Mononuclear cell (primary cell): ENCODE results near the gene CMTM1. TPM values are rescaled to one million over a fixed set of nuclear protein-coding genes. Genes with fewer than 3 reads are reported as not detected.
"Not testable (repeated sequence)": the region's sequence is repeated elsewhere in the genome, so short reads cannot be mapped to it uniquely, and the experiment has no call there.

Experiments
- H3K27me3 ChIP-seq: 2 replicates; pipeline ENCODE4 v1.6.0; 2011; ENCODE audit warnings: low read length, control low read depth; ENCODE audit not compliant: insufficient read depth
- H3K4me1 ChIP-seq: 2 replicates; pipeline ENCODE4 v1.5.1; 2011; ENCODE audit warnings: mild to moderate bottlenecking, low read length, control low read depth; ENCODE audit not compliant: insufficient read depth
- H3K4me3 ChIP-seq: 2 replicates; pipeline ENCODE4 v1.5.1; 2011; ENCODE audit warnings: mild to moderate bottlenecking, low read length, moderate library complexity
- H3K9me3 ChIP-seq: 2 replicates; pipeline ENCODE4 v1.5.1; 2011; ENCODE audit warnings: low read depth, mild to moderate bottlenecking, control low read depth, low read length
- total RNA-seq: library from RNA; depleted of rRNA; stranded (reverse); fragments of >200 nt; gene quantifications from one replicate; pipeline ENCODE4 v1.2.3, GENCODE V29; 2012

CMTM1 gene
- total RNA-seq, 1 donor: 0.21 TPM

DNA sequence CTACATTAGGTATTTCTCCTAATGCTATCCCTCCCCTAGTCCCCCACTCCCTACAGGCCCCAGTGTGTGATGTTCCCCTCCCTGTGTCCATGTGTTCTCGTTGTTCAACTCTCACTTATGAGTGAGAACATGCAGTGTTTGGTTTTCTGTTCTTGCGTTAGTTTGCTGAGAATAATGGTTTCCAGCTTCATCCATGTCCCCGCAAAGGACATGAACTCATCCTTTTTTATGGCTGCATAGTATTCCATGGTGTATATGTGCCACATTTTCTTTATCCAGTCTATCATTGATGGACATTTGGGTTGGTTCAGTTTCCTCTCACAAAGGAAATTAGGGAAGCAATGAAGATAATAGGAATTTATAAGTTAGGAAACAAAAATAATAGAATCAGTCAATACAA lies 1.0 kb downstream of the CMTM1 start:
- not testable (repeated sequence) for H3K27me3 ChIP-seq, H3K4me1 ChIP-seq, H3K9me3 ChIP-seq, H3K4me3 ChIP-seq

GRCh38 chr16:66568355-66568754 lies 2.1 kb downstream of the CMTM1 start:
- Histone ChIP-seq H3K27me3 (no peaks in the 10 kb centered on the region), H3K4me1 (peaks cover 7% of the 10 kb centered on the region), H3K9me3 (no peaks in the 10 kb centered on the region), H3K4me3 (no peak overlapping the region)

- Histone ChIP-seq H3K4me3 (no peak overlapping the region), H3K27me3 (no peaks in the 10 kb centered on the region)
These were observed 2.9 kb downstream of the CMTM1 start for GRCh38 chr16:66569131-66569530.

DNA sequence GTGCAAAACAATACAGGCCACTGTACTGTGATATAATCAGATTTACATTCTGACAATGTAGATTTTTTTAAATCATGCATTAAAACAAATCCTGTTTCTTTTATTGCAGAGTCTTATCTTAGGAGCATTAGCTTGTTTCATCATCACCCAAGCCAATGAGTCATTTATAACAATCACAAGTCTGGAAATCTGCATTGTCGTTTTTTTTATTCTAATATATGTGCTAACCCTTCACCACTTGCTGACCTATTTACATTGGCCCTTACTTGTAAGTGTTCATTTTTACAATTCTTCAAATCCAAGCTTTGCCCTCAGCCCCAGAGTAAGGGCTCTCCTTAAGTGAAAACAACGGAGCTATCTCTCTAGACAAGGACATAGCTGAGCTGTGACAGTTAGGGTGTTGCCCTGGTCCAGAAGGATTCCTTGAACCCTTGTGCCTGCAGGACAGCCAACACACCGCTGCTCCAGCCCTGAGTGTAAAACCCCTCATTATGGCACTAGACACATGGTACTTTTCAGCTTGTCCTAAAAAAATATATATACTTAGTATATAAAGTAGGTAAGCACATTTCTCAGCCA lies 3.7 kb downstream of the CMTM1 start:
- Histone ChIP-seq H3K9me3 (no peaks in the 10 kb centered on the region), H3K4me3 (no peak overlapping the region), H3K4me1 (peaks cover 7% of the 10 kb centered on the region), H3K27me3 (no peaks in the 10 kb centered on the region)

More at GRCh38 chr16:66569131-66569530, 2.9 kb downstream of the CMTM1 start:
- H3K4me1 ChIP-seq: peaks cover 7% of the 10 kb centered on the region
- H3K9me3 ChIP-seq: no peaks in the 10 kb centered on the region

- peaks cover 7% of the 10 kb centered on the region for H3K4me1 ChIP-seq
- H3K27me3 ChIP-seq: no peaks in the 10 kb centered on the region
- H3K9me3 ChIP-seq: no peaks in the 10 kb centered on the region
- H3K4me3 ChIP-seq: no peak overlapping the region
These were observed 6.1 kb downstream of the CMTM1 start for GRCh38 chr16:66572356-66572755.

- no peaks in the 10 kb centered on the region for H3K9me3 ChIP-seq
- no peak overlapping the region for H3K4me3 ChIP-seq
- peaks cover 16% of the 10 kb centered on the region for H3K27me3 ChIP-seq
- H3K4me1 ChIP-seq: peaks cover 15% of the 10 kb centered on the region
These were observed 7.8 kb downstream of the CMTM1 start for GRCh38 chr16:66574081-66574480.

- Histone ChIP-seq H3K4me1 (peaks cover 19% of the 10 kb centered on the region), H3K27me3 (peaks cover 21% of the 10 kb centered on the region), H3K4me3 (no peak overlapping the region), H3K9me3 (no peaks in the 10 kb centered on the region)
These were observed 8.3 kb downstream of the CMTM1 start for GRCh38 chr16:66574531-66574930.

DNA sequence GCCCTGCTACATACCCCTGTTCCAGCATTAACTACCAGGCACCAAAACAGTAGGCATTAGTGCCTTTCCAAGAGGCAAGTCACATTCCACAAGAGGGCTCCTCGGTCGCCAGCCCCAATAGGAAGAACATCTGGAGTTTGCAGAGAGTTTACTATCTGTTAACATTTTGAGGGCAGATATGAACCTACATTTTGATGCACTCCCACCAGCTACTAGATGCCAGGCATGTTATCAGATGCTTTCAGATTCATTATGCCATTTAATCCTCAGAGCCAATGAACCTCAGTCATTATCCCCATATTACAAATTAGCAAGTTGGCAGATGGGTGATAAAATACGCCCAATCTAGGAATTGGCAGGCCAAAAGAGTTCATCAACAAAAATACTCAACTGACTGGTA lies 8.8 kb downstream of the CMTM1 start:
- no peaks in the 10 kb centered on the region for H3K9me3 ChIP-seq
- peaks cover 20% of the 10 kb centered on the region for H3K4me1 ChIP-seq
- H3K27me3 ChIP-seq: peaks cover 25% of the 10 kb centered on the region
- no peak overlapping the region for H3K4me3 ChIP-seq

- Histone ChIP-seq H3K9me3 (no peaks in the 10 kb centered on the region), H3K4me1 (peaks cover 20% of the 10 kb centered on the region), H3K4me3 (no peak overlapping the region), H3K27me3 (peaks cover 35% of the 10 kb centered on the region)
These were observed 10.1 kb downstream of the CMTM1 start for GRCh38 chr16:66576296-66576695.

DNA sequence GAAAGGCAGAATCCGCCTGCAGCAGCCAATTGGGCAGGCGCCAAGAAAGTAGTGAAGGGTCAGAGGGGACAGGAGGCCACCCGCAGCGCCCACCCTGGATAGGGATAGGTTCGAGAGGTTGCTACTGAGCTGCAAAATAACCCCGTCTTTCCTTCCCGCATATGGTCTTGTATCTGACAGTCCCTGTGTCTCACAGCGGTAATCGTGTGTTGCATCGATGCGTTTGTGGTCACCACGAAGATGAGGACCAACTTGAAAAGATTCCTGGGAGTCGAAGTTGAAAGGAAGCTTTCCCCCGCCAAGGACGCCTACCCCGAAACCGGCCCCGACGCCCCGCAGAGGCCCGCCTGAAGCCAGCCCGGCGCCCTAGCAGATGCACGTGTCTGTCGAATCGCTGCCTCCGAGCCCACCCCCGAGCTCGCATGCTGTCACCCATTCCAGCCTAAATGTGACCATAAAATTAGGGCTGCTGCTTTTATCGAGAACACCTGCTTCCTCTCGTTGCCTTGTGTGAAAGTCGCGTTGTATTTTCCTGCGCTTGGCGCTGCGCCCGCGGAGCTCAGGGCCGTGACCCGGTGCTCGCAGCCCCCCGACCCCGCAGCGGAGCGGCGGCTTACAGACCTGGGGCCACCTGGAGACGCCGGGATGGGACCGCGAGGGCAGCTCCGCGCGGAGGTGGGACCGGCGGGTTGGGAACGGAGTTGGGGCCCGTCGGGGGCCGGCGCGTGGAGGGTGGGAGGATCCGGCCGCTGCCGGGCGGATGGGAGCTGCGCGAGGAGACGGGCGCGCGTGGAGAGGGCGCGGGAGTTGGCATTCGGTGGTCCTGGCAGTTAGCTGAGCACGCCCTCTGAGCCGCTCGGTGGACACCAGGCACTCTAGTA lies 12.7 kb downstream of the CMTM1 start, which contains the start of gene CMTM2:
Gene CMTM2, plus strand, starts transcription at position 813 of the 881 bp plus-strand sequence. CDS start 145 bp downstream, outside the sequence.
- Histone ChIP-seq H3K4me3 (peak within 1 kb of the TSS; percentile 22), H3K4me1 (peaks cover 14% of the 10 kb centered on the region)

GRCh38 chr16:66580605-66581209 lies 14.5 kb downstream of the CMTM1 start:
- Histone ChIP-seq H3K4me3 (no peak overlapping the region), H3K9me3 (no peaks in the 10 kb centered on the region), H3K27me3 (peaks cover 35% of the 10 kb centered on the region), H3K4me1 (peaks cover 31% of the 10 kb centered on the region)

More for the DNA sequence above, 12.7 kb downstream of the CMTM1 start, which contains the start of gene CMTM2:
- H3K27me3 ChIP-seq: peaks cover 35% of the 10 kb centered on the region
- H3K9me3 ChIP-seq: no peaks in the 10 kb centered on the region

GRCh38 chr16:66581246-66581952 lies 15.2 kb downstream of the CMTM1 start:
- Histone ChIP-seq H3K4me3 (no peak overlapping the region), H3K4me1 (peaks cover 38% of the 10 kb centered on the region), H3K27me3 (peaks cover 35% of the 10 kb centered on the region), H3K9me3 (no peaks in the 10 kb centered on the region)

GRCh38 chr16:66585481-66586239 lies 19.4 kb downstream of the CMTM1 start:
- Histone ChIP-seq H3K27me3 (peaks cover 6% of the 10 kb centered on the region), H3K4me1 (peaks cover 62% of the 10 kb centered on the region), H3K4me3 (no peak overlapping the region), H3K9me3 (no peaks in the 10 kb centered on the region)

GRCh38 chr16:66587881-66588600 lies 21.8 kb downstream of the CMTM1 start:
- Histone ChIP-seq H3K4me3 (peak overlapping the region; percentile 34), H3K4me1 (peaks cover 66% of the 10 kb centered on the region), H3K27me3 (no peaks in the 10 kb centered on the region), H3K9me3 (no peaks in the 10 kb centered on the region)
